Spleen (tissue), 11 donors: Measurements from ENCODE around the gene RBMX2. TPM values are rescaled to one million over a fixed set of nuclear protein-coding genes. Genes with fewer than 3 reads are reported as not detected.

Source experiments
- DNase-seq: peaks from one replicate; pipeline ENCODE4 v3.0.0-alpha.2; 2020
- H3K27ac ChIP-seq, 8 donors: fragments of 200-600 bp; sonication (generic) in 7 of 8; 1 replicate in 4 of 8; 2 replicates in 4 of 8; pipeline versions ENCODE4 v1.5.0 to v1.8.0; 2016 to 2021; ENCODE audit warnings: inconsistent platforms in 4 of 8, mild to moderate bottlenecking in 4 of 8, moderate library complexity in 1 of 8
- H3K27me3 ChIP-seq, 7 donors: fragments of 200-600 bp; sonication (generic) in 6 of 7; replicated peaks in 1 of 7; 1 replicate in 4 of 7; 2 replicates in 3 of 7; pipeline versions ENCODE4 v1.5.0 to v1.8.0; 2016 to 2021; ENCODE audit warnings: inconsistent platforms in 3 of 7, mild to moderate bottlenecking in 1 of 7
- H3K36me3 ChIP-seq, 6 donors: fragments of 200-600 bp; sonication (generic) in 5 of 6; 1 replicate in 4 of 6; 2 replicates in 2 of 6; pipeline versions ENCODE4 v1.5.0 to v1.8.0; 2016 to 2021; ENCODE audit warnings: inconsistent platforms in 2 of 6
- H3K4me1 ChIP-seq, 6 donors: fragments of 200-600 bp; sonication (generic) in 5 of 6; 1 replicate in 3 of 6; 2 replicates in 3 of 6; pipeline versions ENCODE4 v1.5.0 to v1.8.0; 2016 to 2021; ENCODE audit warnings: inconsistent platforms in 3 of 6
- H3K4me3 ChIP-seq, 8 donors: fragments of 200-600 bp; sonication (generic) in 7 of 8; 1 replicate in 4 of 8; 2 replicates in 4 of 8; pipeline versions ENCODE4 v1.5.0 to v1.8.0; 2016 to 2021; ENCODE audit warnings: inconsistent platforms in 4 of 8, mild to moderate bottlenecking in 4 of 8, moderate library complexity in 2 of 8
- H3K9me3 ChIP-seq, 8 donors: fragments of 200-600 bp; sonication (generic) in 7 of 8; 1 replicate in 4 of 8; 2 replicates in 4 of 8; pipeline versions ENCODE4 v1.5.0 to v1.8.0; 2016 to 2021; ENCODE audit warnings: inconsistent platforms in 4 of 8
- POLR2A ChIP-seq, 3 donors: fragments of 450-650 bp; IDR thresholded peaks; one replicate each; pipeline ENCODE4 v1.5.1; 2017; ENCODE audit warnings: antibody characterized with exemption in 3 of 3, mild to moderate bottlenecking in 1 of 3
- POLR2AphosphoS5 ChIP-seq, 3 donors: sonication (generic); formaldehyde crosslinking; IDR thresholded peaks; one replicate each; pipeline ENCODE4 v1.5.1; 2017; ENCODE audit warnings: antibody characterized with exemption in 3 of 3
- WGBS, 5 donors: extraction: QIAGEN DNeasy Blood & Tissue Kit in 3 of 5; methylation state at CpG; one replicate each; pipeline versions ENCODE4 v1.1.5 to v1.1.7; 2013 to 2018; 5-methylcytosine and 5-hydroxymethylcytosine counted together
- intact Hi-C: fragments of 100-400 bp; cut with DNase I; formaldehyde crosslinking; loops from one replicate; pipeline ENCODE4 v1.15.0; 2023; ENCODE audit warnings: low total_unique reads
- polyA plus RNA-seq, 3 donors: library from polyadenylated mRNA; stranded (reverse); fragments of 200-250 nt; gene quantifications; one replicate each; pipeline ENCODE4 v1.2.1, GENCODE V29; 2013
- total RNA-seq, 7 donors: library from RNA; depleted of rRNA in 3 of 7; stranded (reverse); fragments of >200 nt in 3 of 7; fragmentation: NEBNext Ultra II Directional in 4 of 7; extraction: Animal tissue kit (Norgen Biotek cat#: 25700) in 4 of 7; gene quantifications; one replicate each; pipeline versions ENCODE4 v1.1.0 to v1.2.1, GENCODE V29; 2016 to 2021
- TF ChIP-seq, protein P1 (sequence below), 11 experiments: fragments of 200-600 bp in 7 of 11; fragments of 450-650 bp in 4 of 11; sonication (generic) in 4 of 11; IDR thresholded peaks in 8 of 11; conservative IDR thresholded peaks in 3 of 11; 1 replicate in 7 of 11; 2 replicates in 4 of 11; pipeline versions ENCODE4 v1.4.0 to v1.8.0; 2016 to 2021; ENCODE audit warnings: antibody characterized with exemption in 11 of 11, inconsistent platforms in 4 of 11, mild to moderate bottlenecking in 1 of 11
- donor health status: healthy with polysubstance abuse.
- donor health status: DM: no; HTN: no; CAD: no; lungs with moderate emphysema.
- donor health status: DM: no; HTN: no; CAD: no.
- donor health status: Bipolar disorder and iron deficiency.
- donor health status: healthy.
- donor health status: DM: no; HTN: no; CAD: no.
- donor health status: DM: yes; HTN: yes; CAD: no.

The RBMX2 gene
- total and polyA plus RNA-seq, 10 donors: 13.4 to 34.3 (median 17.2) TPM

DNA sequence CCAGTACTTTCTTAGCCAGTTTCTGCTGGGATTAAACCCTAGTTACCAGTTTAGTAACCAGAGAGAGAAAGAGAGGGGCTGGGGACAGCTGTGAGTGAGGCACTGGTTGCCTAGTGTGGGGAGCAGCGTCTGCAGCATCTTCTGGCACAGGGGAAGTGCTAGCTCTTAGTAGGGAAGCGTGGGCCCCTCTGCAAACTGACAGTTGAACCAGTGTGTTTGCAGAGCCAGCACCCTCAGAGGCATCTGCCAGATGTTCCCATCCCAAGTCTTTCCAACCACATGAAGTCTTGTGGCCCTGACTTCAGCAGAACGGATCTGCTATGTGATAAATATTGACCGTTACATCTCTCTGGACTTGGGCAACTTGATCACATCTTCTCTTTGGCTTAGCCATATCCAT is 15.0 kb downstream of the RBMX2 start:
- Histone ChIP-seq H3K4me3 (no peak overlapping the region), H3K36me3 (peaks cover 0 to 38% (median 9%) of the 10 kb centered on the region in 6 donors), H3K4me1 (no peaks in the 10 kb centered on the region), H3K9me3 (no peaks in the 10 kb centered on the region), H3K27ac (no peak overlapping the region), H3K27me3 (no peaks in the 10 kb centered on the region)
- no peak for DNase-seq
- TF ChIP-seq, protein P1, sequence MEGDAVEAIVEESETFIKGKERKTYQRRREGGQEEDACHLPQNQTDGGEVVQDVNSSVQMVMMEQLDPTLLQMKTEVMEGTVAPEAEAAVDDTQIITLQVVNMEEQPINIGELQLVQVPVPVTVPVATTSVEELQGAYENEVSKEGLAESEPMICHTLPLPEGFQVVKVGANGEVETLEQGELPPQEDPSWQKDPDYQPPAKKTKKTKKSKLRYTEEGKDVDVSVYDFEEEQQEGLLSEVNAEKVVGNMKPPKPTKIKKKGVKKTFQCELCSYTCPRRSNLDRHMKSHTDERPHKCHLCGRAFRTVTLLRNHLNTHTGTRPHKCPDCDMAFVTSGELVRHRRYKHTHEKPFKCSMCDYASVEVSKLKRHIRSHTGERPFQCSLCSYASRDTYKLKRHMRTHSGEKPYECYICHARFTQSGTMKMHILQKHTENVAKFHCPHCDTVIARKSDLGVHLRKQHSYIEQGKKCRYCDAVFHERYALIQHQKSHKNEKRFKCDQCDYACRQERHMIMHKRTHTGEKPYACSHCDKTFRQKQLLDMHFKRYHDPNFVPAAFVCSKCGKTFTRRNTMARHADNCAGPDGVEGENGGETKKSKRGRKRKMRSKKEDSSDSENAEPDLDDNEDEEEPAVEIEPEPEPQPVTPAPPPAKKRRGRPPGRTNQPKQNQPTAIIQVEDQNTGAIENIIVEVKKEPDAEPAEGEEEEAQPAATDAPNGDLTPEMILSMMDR (IDR thresholded peaks at IDR 0.05 in 8 of 11, conservative IDR thresholded peaks at IDR 0.05 in 3 of 11): no peak
- TF ChIP-seq POLR2AphosphoS5 (IDR thresholded peaks at IDR 0.05) (no peak), POLR2A (IDR thresholded peaks at IDR 0.05) (no peak)
- WGBS, 5 donors: 51 to 92% (median 67%) methylated on average over 4 of the region's 4 CpGs
- intact Hi-C loops: no loop called here

DNA sequence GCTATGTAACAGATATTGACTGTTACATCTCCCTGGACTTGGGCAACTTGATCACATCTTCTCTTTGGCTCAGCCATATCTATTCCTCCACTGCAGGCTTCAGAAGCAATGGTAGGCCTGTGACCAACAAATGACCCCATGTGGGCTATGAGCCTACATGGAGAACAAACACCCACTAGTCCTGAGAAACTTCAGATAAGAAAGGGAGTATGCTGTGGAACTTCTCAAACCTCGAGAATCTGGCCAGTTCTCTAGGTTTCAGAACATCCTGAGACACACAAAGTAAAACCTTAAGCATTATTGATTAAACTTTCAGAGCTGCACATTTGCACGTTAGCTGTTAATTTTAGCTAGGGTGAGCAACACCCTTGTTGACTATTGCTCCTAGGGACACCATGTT is 16.3 kb downstream of the RBMX2 start:
- TF ChIP-seq POLR2A (IDR thresholded peaks at IDR 0.05) (no peak), POLR2AphosphoS5 (IDR thresholded peaks at IDR 0.05) (no peak)
- TF ChIP-seq, protein P1 (IDR thresholded peaks at IDR 0.05 in 8 of 11, conservative IDR thresholded peaks at IDR 0.05 in 3 of 11): no peak
- no peak overlapping the region for H3K27ac ChIP-seq
- H3K27me3 ChIP-seq: no peaks in the 10 kb centered on the region
- DNase-seq: no peak
- no peaks in the 10 kb centered on the region for H3K4me1 ChIP-seq
- H3K4me3 ChIP-seq: no peak overlapping the region
- WGBS, 5 donors: 68 to 94% (median 81%) methylated on average over 2 of the region's 2 CpGs
- no peaks in the 10 kb centered on the region for H3K9me3 ChIP-seq
- intact Hi-C loops: no loop called here
- H3K36me3 ChIP-seq: peaks cover 0 to 25% (median 0%) of the 10 kb centered on the region in 6 donors

DNA sequence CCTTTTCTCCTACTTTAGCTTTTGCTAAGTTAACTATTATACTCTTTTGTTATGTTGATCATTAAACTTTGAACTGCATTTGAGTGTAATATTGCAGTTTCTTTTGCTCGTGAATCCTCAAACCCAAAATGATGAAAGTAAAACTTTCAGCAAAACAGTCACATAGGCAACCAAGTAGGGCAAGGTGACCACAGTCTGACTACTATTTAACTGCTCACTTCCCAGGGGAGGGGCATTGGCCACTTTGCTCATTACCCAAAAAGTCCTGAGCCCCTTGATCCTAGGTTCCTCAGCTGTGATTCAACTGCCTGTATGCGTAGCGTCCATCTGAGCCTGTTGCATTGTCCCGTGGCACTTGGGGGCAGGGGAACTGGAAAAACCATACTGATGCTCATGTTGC is 17.0 kb downstream of the RBMX2 start:
- no peak for DNase-seq
- Histone ChIP-seq H3K27me3 (no peaks in the 10 kb centered on the region), H3K27ac (no peak overlapping the region), H3K4me3 (no peak overlapping the region), H3K36me3 (peaks cover 0 to 18% (median 0%) of the 10 kb centered on the region in 6 donors), H3K9me3 (no peaks in the 10 kb centered on the region), H3K4me1 (no peaks in the 10 kb centered on the region)
- TF ChIP-seq POLR2AphosphoS5 (IDR thresholded peaks at IDR 0.05): no peak
- no peak for TF ChIP-seq POLR2A (IDR thresholded peaks at IDR 0.05)
- TF ChIP-seq, protein P1 (IDR thresholded peaks at IDR 0.05 in 8 of 11, conservative IDR thresholded peaks at IDR 0.05 in 3 of 11): no peak
- intact Hi-C loops: no loop called here
- 80 to 96% (median 89%) methylated on average over 4 of the region's 4 CpGs for WGBS, 5 donors

DNA sequence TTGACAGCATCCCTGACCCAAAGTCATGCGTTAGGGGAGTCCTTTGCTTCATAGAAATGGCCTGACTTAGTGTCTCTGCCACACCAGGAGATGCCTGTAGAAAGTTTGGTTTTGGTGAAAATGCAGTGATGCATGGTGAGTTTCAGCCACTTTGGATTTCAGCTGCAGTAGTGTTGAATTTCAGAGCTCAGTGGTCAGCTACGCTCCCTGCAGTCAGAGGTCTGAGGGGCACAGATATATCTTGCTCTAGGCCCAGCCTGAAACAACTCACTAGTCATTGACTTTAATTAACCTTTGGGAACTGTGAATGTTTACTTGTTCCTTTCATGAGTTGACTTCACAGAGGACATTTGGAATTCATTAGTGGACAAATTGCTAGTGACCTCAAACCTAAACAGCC is 17.5 kb downstream of the RBMX2 start:
- intact Hi-C loops: no loop called here
- Histone ChIP-seq H3K27me3 (peaks cover 0 to 3% (median 0%) of the 10 kb centered on the region in 7 donors), H3K4me1 (no peaks in the 10 kb centered on the region), H3K4me3 (no peak overlapping the region), H3K36me3 (peaks cover 0 to 13% (median 0%) of the 10 kb centered on the region in 6 donors), H3K9me3 (no peaks in the 10 kb centered on the region), H3K27ac (no peak overlapping the region)
- TF ChIP-seq POLR2AphosphoS5 (IDR thresholded peaks at IDR 0.05) (no peak), POLR2A (IDR thresholded peaks at IDR 0.05) (no peak)
- TF ChIP-seq, protein P1 (IDR thresholded peaks at IDR 0.05 in 8 of 11, conservative IDR thresholded peaks at IDR 0.05 in 3 of 11): no peak
- DNase-seq: no peak
- 75 to 94% (median 81%) methylated on average over 2 of the region's 2 CpGs for WGBS, 5 donors
